HepG2 (cell line): ENCODE results near the gene NFYC. TPM values are rescaled to one million over a fixed set of nuclear protein-coding genes. Genes with fewer than 3 reads are reported as not detected.

Source experiments
- ATAC-seq: fragments of 200-7000 bp; cut with Tn5 transposase; 3 replicates; pipeline ENCODE4 v1.9.1; 2020; ENCODE audit warnings: mild to moderate bottlenecking, moderate library complexity
- BruUV-seq: library from RNA; stranded (reverse); fragments of 400-500 nt; replicated peaks from 2 replicates; lab custom pipeline; 2021; lab: Mats Ljungman, UMichigan
- CTCF ChIA-PET: fragments of 300-600 bp; formaldehyde crosslinking; extraction: SDS; loops from one replicate; lab custom pipeline; 2021; ENCODE audit warnings: low total read pairs, inconsistent platforms, low intra/inter-chr PET ratio; lab: Yijun Ruan, JAX
- POLR2A ChIA-PET: fragments of 350-600 bp; sonication (Branson Sonifier 250); formaldehyde crosslinking; loops from one replicate; lab custom pipeline; 2020; ENCODE audit warnings: antibody characterized with exemption, inconsistent platforms; lab: Yijun Ruan, JAX
- DNase-seq: peaks from one replicate; pipeline ENCODE4 v3.0.0-alpha.2; 2015; ENCODE audit warnings: low spot score
- FAIRE-seq: peaks from 3 replicates; lab custom pipeline; 2011; peaks lifted over from hg19 to GRCh38; lab: Jason Lieb, UNC
- H2AFZ ChIP-seq: one replicate; pipeline ENCODE4 v1.6.1; 2011; ENCODE audit warnings: low read length, inconsistent platforms
- H3K27ac ChIP-seq: fragments of 300-600 bp; 3 replicates; pipeline ENCODE4 v1.8.0; 2011; ENCODE audit warnings: mixed run types, mild to moderate bottlenecking, mixed read lengths, low read length, inconsistent platforms; ENCODE audit not compliant: insufficient read depth; ENCODE audit errors: extremely low read length
- H3K27me3 ChIP-seq, 2 experiments: fragments of 200-600 bp in 1 of 2; 2 replicates in 1 of 2; 3 replicates in 1 of 2; pipeline versions ENCODE4 v1.6.0 to v1.8.0; 2011; ENCODE audit warnings: low read length in 2 of 2, mild to moderate bottlenecking in 2 of 2, moderate library complexity in 2 of 2, inconsistent platforms in 1 of 2; ENCODE audit not compliant: insufficient read depth in 2 of 2, control insufficient read depth in 1 of 2
- H3K36me3 ChIP-seq, 2 experiments: fragments of 200-600 bp in 1 of 2; replicated peaks in 1 of 2; 2 replicates in 1 of 2; 3 replicates in 1 of 2; pipeline versions ENCODE4 v1.5.1 to v1.8.0; 2011; ENCODE audit warnings: low read length in 2 of 2, inconsistent platforms in 1 of 2; ENCODE audit not compliant: insufficient read depth in 2 of 2, control insufficient read depth in 1 of 2
- H3K4me1 ChIP-seq: 2 replicates; pipeline ENCODE4 v1.5.1; 2012; ENCODE audit warnings: low read length, inconsistent platforms; ENCODE audit not compliant: insufficient read depth
- H3K4me2 ChIP-seq: 2 replicates; pipeline ENCODE4 v1.6.0; 2011; ENCODE audit warnings: low read depth, low read length, inconsistent platforms
- H3K4me3 ChIP-seq, 3 experiments: fragments of 200-600 bp in 1 of 3; sonication (generic), shearing (Covaris generic) in 1 of 3; replicated peaks in 1 of 3; 2 replicates each; pipeline ENCODE4 v1.5.1; 2011 to 2016; ENCODE audit warnings: low read length in 3 of 3, inconsistent platforms in 2 of 3, low read depth in 2 of 3, mild to moderate bottlenecking in 2 of 3, control low read depth in 1 of 3, mixed read lengths in 1 of 3; ENCODE audit not compliant: insufficient read depth in 1 of 3
- H3K79me2 ChIP-seq: one replicate; pipeline ENCODE4 v1.6.1; 2011; ENCODE audit warnings: low read length, inconsistent platforms; ENCODE audit not compliant: insufficient read depth
- H3K9ac ChIP-seq: 2 replicates; pipeline ENCODE4 v1.6.0; 2011; ENCODE audit warnings: mild to moderate bottlenecking, low read depth, low read length, inconsistent platforms; ENCODE audit not compliant: insufficient read depth
- H3K9me3 ChIP-seq: 2 replicates; pipeline ENCODE4 v1.5.1; 2012; ENCODE audit warnings: mild to moderate bottlenecking, low read length
- H4K20me1 ChIP-seq: 2 replicates; pipeline ENCODE4 v1.6.0; 2011; ENCODE audit warnings: inconsistent platforms, mild to moderate bottlenecking, low read length, moderate library complexity; ENCODE audit not compliant: insufficient read depth
- AGO1 ChIP-seq: fragments of 200-400 bp; formaldehyde crosslinking; IDR thresholded peaks from 2 replicates; pipeline ENCODE4 v1.6.1; 2017; ENCODE audit warnings: mild to moderate bottlenecking, low read depth, low read length, moderate library complexity; ENCODE audit not compliant: poor library complexity, severe bottlenecking
- CBFB ChIP-seq: sonication (generic); formaldehyde crosslinking; IDR thresholded peaks from 2 replicates; pipeline ENCODE4 v1.4.0; 2020; ENCODE audit warnings: missing genetic modification reagents
- EEA1 ChIP-seq: sonication (generic); formaldehyde crosslinking; IDR thresholded peaks from 2 replicates; pipeline ENCODE4 v1.5.1; 2020; ENCODE audit warnings: mild to moderate bottlenecking, missing genetic modification reagents, borderline replicate concordance
- FOXK1 ChIP-seq: sonication (generic); formaldehyde crosslinking; IDR thresholded peaks from 2 replicates; pipeline ENCODE4 v1.4.0; 2020; ENCODE audit warnings: low read depth, missing genetic modification reagents, borderline replicate concordance
- HNF1B ChIP-seq: sonication (generic); formaldehyde crosslinking; IDR thresholded peaks from 2 replicates; pipeline ENCODE4 v1.5.1; 2020; ENCODE audit warnings: mild to moderate bottlenecking, moderate library complexity, missing genetic modification reagents
- NCOA2 ChIP-seq: sonication (generic); formaldehyde crosslinking; IDR thresholded peaks from 2 replicates; pipeline ENCODE4 v1.8.0; 2022; ENCODE audit warnings: inconsistent platforms
- PLSCR1 ChIP-seq: sonication (generic); formaldehyde crosslinking; IDR thresholded peaks from 2 replicates; pipeline ENCODE4 v1.5.0; 2020; ENCODE audit warnings: missing genetic modification reagents, mild to moderate bottlenecking, borderline replicate concordance
- RAD21 ChIP-seq: fragments of 450-650 bp; formaldehyde crosslinking; IDR thresholded peaks from 2 replicates; pipeline ENCODE4 v1.5.0; 2020; ENCODE audit warnings: mild to moderate bottlenecking
- RXRB ChIP-seq: IDR thresholded peaks from 2 replicates; pipeline ENCODE4 v1.6.1; 2016; ENCODE audit warnings: borderline replicate concordance, missing genetic modification reagents, missing compliant biosample characterization
- SNAPC2 ChIP-seq: sonication (generic); formaldehyde crosslinking; IDR thresholded peaks from 2 replicates; pipeline ENCODE4 v1.8.1; 2022; ENCODE audit warnings: mild to moderate bottlenecking, missing genetic modification reagents
- SOX6 ChIP-seq, 2 experiments: fragments of 450-650 bp in 1 of 2; sonication (generic) in 1 of 2; formaldehyde crosslinking in 1 of 2; IDR thresholded peaks; 2 replicates each; pipeline versions ENCODE4 v1.4.0 to v1.6.1; 2017 to 2020; ENCODE audit warnings: antibody characterized with exemption in 1 of 2, mild to moderate bottlenecking in 1 of 2, missing genetic modification reagents in 1 of 2
- SYNCRIP ChIP-seq: fragments of 200-400 bp; formaldehyde crosslinking; IDR thresholded peaks from 2 replicates; pipeline ENCODE4 v1.6.1; 2018; ENCODE audit warnings: mild to moderate bottlenecking, low read depth, low read length; ENCODE audit not compliant: insufficient read depth
- ZBTB34 ChIP-seq: sonication (generic); formaldehyde crosslinking; IDR thresholded peaks from 2 replicates; pipeline ENCODE4 v1.8.0; 2022; ENCODE audit warnings: mild to moderate bottlenecking, missing genetic modification reagents
- ZNF343 ChIP-seq: sonication (generic); formaldehyde crosslinking; IDR thresholded peaks from 2 replicates; pipeline ENCODE4 v1.4.0; 2020; ENCODE audit warnings: mild to moderate bottlenecking, missing genetic modification reagents
- ZNF609 ChIP-seq: sonication (generic); formaldehyde crosslinking; IDR thresholded peaks from 2 replicates; pipeline ENCODE4 v1.4.0; 2020; ENCODE audit warnings: mild to moderate bottlenecking, missing genetic modification reagents, borderline replicate concordance
- ZNF839 ChIP-seq: sonication (generic); formaldehyde crosslinking; IDR thresholded peaks from 2 replicates; pipeline ENCODE4 v1.4.0; 2020; ENCODE audit warnings: missing genetic modification reagents, mild to moderate bottlenecking, borderline replicate concordance
- ZSCAN22 ChIP-seq: sonication (generic); formaldehyde crosslinking; IDR thresholded peaks from 2 replicates; pipeline ENCODE4 v1.4.0; 2020; ENCODE audit warnings: mild to moderate bottlenecking, missing genetic modification reagents
- WGBS: methylation state at CpG from one replicate; pipeline ENCODE4 v1.1.6; 2017; ENCODE audit warnings: low lambda C conversion rate; 5-methylcytosine and 5-hydroxymethylcytosine counted together
- in situ Hi-C: cut with HindIII; loops from 2 replicates; pipeline ENCODE4 v1.10.0; 2017; ENCODE audit warnings: low pct_unique_long_range_greater_than_20kb; ENCODE audit not compliant: extremely low pct_ligation_motif_present
- intact Hi-C: fragments of 100-400 bp; cut with micrococcal nuclease; formaldehyde crosslinking; loops from one replicate; pipeline ENCODE4 v1.10.0; 2022; ENCODE audit not compliant: unreplicated experiment
- polyA plus RNA-seq, 8 experiments: library from polyadenylated mRNA; depleted of rRNA in 3 of 8; stranded (reverse) in 7 of 8; unstranded in 1 of 8; fragments of >200 nt; fragmentation: Illumina TruSeq in 4 of 8; extraction: Trizol in 4 of 8; gene quantifications; 2 replicates each; pipeline versions ENCODE4 v1.2.1 to v1.2.3, GENCODE V29; 2011 to 2016; ENCODE audit warnings: low read depth in 4 of 8, missing spikeins in 1 of 8, mixed read lengths in 1 of 8; ENCODE audit not compliant: insufficient read depth in 1 of 8
- total RNA-seq, 5 experiments: library from RNA; depleted of rRNA; stranded (reverse); fragments of >200 nt; fragmentation: Illumina TruSeq; extraction: Trizol; gene quantifications; 2 replicates each; pipeline ENCODE4 v1.2.3, GENCODE V29; 2016; ENCODE audit warnings: low read depth in 1 of 5

Gene NFYC
- total and polyA plus RNA-seq, 2 of the 13 experiments (the other 11 are each of a cell fraction or from before 2014, with no cell fraction given) = 33.9 to 73.7 TPM

GRCh38 chr1:40751802-40752201, 60.3 kb downstream of the NFYC start:
- FAIRE-seq (no peak), ATAC-seq (no peak), DNase-seq (no peak)
- Histone ChIP-seq H3K27ac (no peak overlapping the region), H3K36me3 (peaks cover 17 to 80% of the 10 kb centered on the region in 2 experiments), H3K9me3 (no peaks in the 10 kb centered on the region), H3K4me3 (no peak overlapping the region), H2AFZ (no peak overlapping the region), H3K4me2 (no peak overlapping the region), H3K9ac (no peak overlapping the region), H3K4me1 (peaks cover 40% of the 10 kb centered on the region), H3K27me3 (no peaks in the 10 kb centered on the region), H4K20me1 (no peaks in the 10 kb centered on the region), H3K79me2 (peaks cover 2% of the 10 kb centered on the region)
- ChIA-PET CTCF (no interaction called here), POLR2A (no interaction called here)
- intact Hi-C loops = no loop called here
- 97% methylated on average over 4 of the region's 4 CpGs for WGBS
- in situ Hi-C loops = no loop called here
- no TSS peak for BruUV-seq
- TF ChIP-seq FOXK1 (CRISPR knock-in tag) (no peak), RXRB (CRISPR knock-in tag) (no peak), AGO1 (no peak), ZBTB34 (CRISPR knock-in tag) (no peak), SOX6 (IDR thresholded peaks at IDR 0.05) (no peak), SOX6 (CRISPR knock-in tag; IDR thresholded peaks at IDR 0.05) (no peak), RAD21 (CRISPR knock-in tag) (no peak), ZNF839 (CRISPR knock-in tag) (no peak), SNAPC2 (CRISPR knock-in tag) (no peak), ZSCAN22 (CRISPR knock-in tag) (no peak), EEA1 (CRISPR knock-in tag) (no peak), ZNF343 (CRISPR knock-in tag) (no peak), CBFB (CRISPR knock-in tag) (no peak), HNF1B (CRISPR knock-in tag) (no peak), ZNF609 (CRISPR knock-in tag) (no peak), SYNCRIP (no peak), NCOA2 (CRISPR knock-in tag) (no peak), PLSCR1 (CRISPR knock-in tag) (no peak)
